Peyer's patch (tissue), 4 donors: ENCODE measurements around the gene GJA5.

ENCODE experiments used
- POLR2A ChIP-seq, 2 donors: fragments of 450-650 bp; IDR thresholded peaks; one replicate each; pipeline ENCODE4 v1.5.1; 2017; ENCODE audit warnings: antibody characterized with exemption in 2 of 2, mild to moderate bottlenecking in 2 of 2, moderate library complexity in 2 of 2
- TF ChIP-seq, protein P1 (sequence below), 6 experiments: fragments of 450-650 bp in 4 of 6; fragments of 200-600 bp in 2 of 6; sonication (generic) in 1 of 6; IDR thresholded peaks; one replicate each; pipeline ENCODE4 v1.5.1; 2017 to 2019; ENCODE audit warnings: antibody characterized with exemption in 6 of 6, mild to moderate bottlenecking in 3 of 6, moderate library complexity in 1 of 6

DNA sequence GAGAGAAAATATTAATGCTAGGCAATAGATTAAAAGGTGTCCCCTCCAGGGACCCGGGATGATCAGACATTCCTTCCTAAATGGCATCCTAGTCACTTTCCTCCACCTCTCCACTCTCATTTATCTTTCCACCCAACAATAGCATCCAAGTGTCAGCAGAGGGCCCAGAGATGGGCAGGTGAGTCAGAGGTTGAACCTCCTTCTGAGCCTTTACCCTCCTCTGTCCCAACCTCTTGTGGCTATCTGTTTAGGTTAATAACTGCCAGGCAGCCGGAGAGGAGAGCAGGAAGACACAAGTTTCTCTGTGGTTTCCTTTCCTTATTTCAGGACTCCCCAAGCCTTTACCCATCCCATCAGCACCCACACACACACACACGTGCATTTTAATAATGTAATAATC is 4.1 kb downstream of the GJA5 start:
- TF ChIP-seq, protein P1, sequence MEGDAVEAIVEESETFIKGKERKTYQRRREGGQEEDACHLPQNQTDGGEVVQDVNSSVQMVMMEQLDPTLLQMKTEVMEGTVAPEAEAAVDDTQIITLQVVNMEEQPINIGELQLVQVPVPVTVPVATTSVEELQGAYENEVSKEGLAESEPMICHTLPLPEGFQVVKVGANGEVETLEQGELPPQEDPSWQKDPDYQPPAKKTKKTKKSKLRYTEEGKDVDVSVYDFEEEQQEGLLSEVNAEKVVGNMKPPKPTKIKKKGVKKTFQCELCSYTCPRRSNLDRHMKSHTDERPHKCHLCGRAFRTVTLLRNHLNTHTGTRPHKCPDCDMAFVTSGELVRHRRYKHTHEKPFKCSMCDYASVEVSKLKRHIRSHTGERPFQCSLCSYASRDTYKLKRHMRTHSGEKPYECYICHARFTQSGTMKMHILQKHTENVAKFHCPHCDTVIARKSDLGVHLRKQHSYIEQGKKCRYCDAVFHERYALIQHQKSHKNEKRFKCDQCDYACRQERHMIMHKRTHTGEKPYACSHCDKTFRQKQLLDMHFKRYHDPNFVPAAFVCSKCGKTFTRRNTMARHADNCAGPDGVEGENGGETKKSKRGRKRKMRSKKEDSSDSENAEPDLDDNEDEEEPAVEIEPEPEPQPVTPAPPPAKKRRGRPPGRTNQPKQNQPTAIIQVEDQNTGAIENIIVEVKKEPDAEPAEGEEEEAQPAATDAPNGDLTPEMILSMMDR (IDR thresholded peaks at IDR 0.05) = no peak
- no peak for TF ChIP-seq POLR2A (IDR thresholded peaks at IDR 0.05)
